K562 (cell line): Measurements from ENCODE around the gene EIF5. TPM values are rescaled to one million over a fixed set of nuclear protein-coding genes. Genes with fewer than 3 reads are reported as not detected.

Experiments
- CHD7 ChIP-seq: fragments of 200-600 bp; sonication (generic); IDR thresholded peaks from one replicate; pipeline ENCODE4 v1.6.1; 2012; ENCODE audit warnings: mild to moderate bottlenecking, low read depth, low read length, inconsistent platforms
- GABPA ChIP-seq: fragments of 200-800 bp; sonication (Bioruptor generic); conservative IDR thresholded peaks from 2 replicates; pipeline ENCODE4 v1.6.1; 2016; ENCODE audit warnings: low read depth, missing genetic modification characterization, missing compliant biosample characterization
- HINFP ChIP-seq: fragments of 450-650 bp; conservative IDR thresholded peaks from 2 replicates; pipeline ENCODE4 v1.6.1; 2016; ENCODE audit warnings: missing genetic modification characterization, low read depth, mild to moderate bottlenecking, control low read depth, missing compliant biosample characterization
- PML ChIP-seq: IDR thresholded peaks from 2 replicates; pipeline ENCODE4 v1.6.1; 2012; ENCODE audit warnings: low read length, inconsistent platforms
- ZBTB17 ChIP-seq: fragments of 450-650 bp; formaldehyde crosslinking; IDR thresholded peaks from 2 replicates; pipeline ENCODE4 v1.4.0; 2020; ENCODE audit warnings: mild to moderate bottlenecking
- ZNF449 ChIP-seq: fragments of 250-450 bp; sonication (Bioruptor Pico); IDR thresholded peaks from 2 replicates; pipeline ENCODE4 v1.8.0; 2022; ENCODE audit warnings: moderate library complexity, mild to moderate bottlenecking, inconsistent platforms
- ZNF655 ChIP-seq: fragments of 250-450 bp; sonication (Bioruptor Pico); IDR thresholded peaks from 2 replicates; pipeline ENCODE4 v1.5.0; 2021
- ZNF766 ChIP-seq: fragments of 200-800 bp; sonication (Bioruptor generic); conservative IDR thresholded peaks from 2 replicates; pipeline ENCODE4 v1.6.1; 2016; ENCODE audit warnings: missing genetic modification characterization, missing compliant biosample characterization
- polyA plus RNA-seq, 8 experiments: library from polyadenylated mRNA; depleted of rRNA in 4 of 8; stranded (reverse) in 5 of 8; unstranded in 3 of 8; fragments of >200 nt; fragmentation: Nextera tagmentation in 2 of 8; fragmentation: Illumina TruSeq in 1 of 8; extraction: Ambion mirVana in 2 of 8; extraction: Trizol in 1 of 8; gene quantifications; 2 replicates each; pipeline versions ENCODE4 v1.2.1 to v1.2.3, GENCODE V29; 2011 to 2014; ENCODE audit warnings: inconsistent platforms in 1 of 8, missing spikeins in 1 of 8
- total RNA-seq, 7 experiments: library from RNA; depleted of rRNA in 6 of 7; stranded (reverse); fragments of >200 nt in 6 of 7; fragmentation: Illumina TruSeq in 2 of 7; extraction: Trizol in 2 of 7; gene quantifications; 2 replicates each; pipeline versions ENCODE4 v1.2.1 to v1.2.3, GENCODE V29; 2011 to 2021; ENCODE audit warnings: low replicate concordance in 1 of 7

The EIF5 gene
- total and polyA plus RNA-seq, 9 of the 15 experiments (the other 6 are each of a cell fraction or from before 2014, with no cell fraction given): 92.7 to 442 (median 190) TPM

GRCh38 chr14:103314496-103315277 is 19.4 kb upstream of the EIF5 start (continued):
- no peak for TF ChIP-seq CHD7
- 0 out of 2 replicates have a peak, but pooled peaks have one; percentile 8 for TF ChIP-seq ZBTB17 (CRISPR knock-in tag)
- no peak; the same call in 1 of the 2 replicates for TF ChIP-seq HINFP (tag)
- no peak for TF ChIP-seq ZNF766 (CRISPR knock-in tag)
- no peak for TF ChIP-seq ZNF449 (CRISPR knock-in tag)
- no peak; the same call in 1 of the 2 replicates for TF ChIP-seq GABPA (tag)
- no peak for TF ChIP-seq PML
- TF ChIP-seq ZNF655: no peak
